ENCODE results near the gene LRMDA. TPM values are rescaled to one million over a fixed set of nuclear protein-coding genes. Genes with fewer than 3 reads are reported as not detected.

LRMDA gene
- total and polyA plus RNA-seq, 2 of the 8 experiments (the other 6 are each of a cell fraction or from before 2014, with no cell fraction given): 0.86 to 2.8 TPM

GRCh38 chr10:76161301-76161582 lies 729.8 kb downstream of the LRMDA start:
- POLR2A ChIA-PET (ENCODE audit: partially characterized antibody): no interaction called here
- Histone ChIP-seq H3K4me3 (ENCODE audit: extremely low read depth in 1 of 4, insufficient read depth in 2 of 4, low read depth in 3 of 4, low read length in 4 of 4) (no peak overlapping the region), H2BK15ac (ENCODE audit: low read length) (no peak overlapping the region), H3K14ac (ENCODE audit: insufficient read length) (no peak overlapping the region), H2AK5ac (ENCODE audit: low read depth, low read length) (no peak overlapping the region), H3K79me1 (ENCODE audit: low read depth, low read length) (no peaks in the 10 kb centered on the region), H3K18ac (ENCODE audit: extremely low read depth, low read length) (no peak overlapping the region), H4K5ac (ENCODE audit: insufficient read length, low read depth, low read length) (no peak overlapping the region), H3K79me2 (ENCODE audit: control insufficient read depth in 1 of 2, insufficient read depth in 2 of 2, low read length in 2 of 2) (no peaks in the 10 kb centered on the region), H2BK12ac (ENCODE audit: low read depth, low read length) (no peak overlapping the region), H3K23ac (ENCODE audit: insufficient read length) (no peak overlapping the region), H3K4ac (replicated peaks; ENCODE audit: insufficient read length, low read depth, low read length) (no peak overlapping the region), H2BK5ac (ENCODE audit: low read depth, low read length) (no peak overlapping the region), H4K91ac (replicated peaks; ENCODE audit: insufficient read length, low read length) (no peak overlapping the region), H3K9ac (replicated peaks in 1 of 4; ENCODE audit: extremely low read depth in 1 of 4, low read depth in 3 of 4, low read length in 3 of 4) (no peak overlapping the region), H2BK20ac (ENCODE audit: low read length) (no peak overlapping the region), H4K8ac (ENCODE audit: extremely low read depth, insufficient read depth, low read length) (no peak overlapping the region), H2BK120ac (replicated peaks; ENCODE audit: low read depth, low read length) (no peak overlapping the region), H3K27me3 (replicated peaks in 1 of 4; ENCODE audit: control insufficient read depth in 3 of 4, extremely low read depth in 1 of 4, insufficient read depth in 3 of 4, low read length in 3 of 4) (no peaks in the 10 kb centered on the region), H2AFZ (ENCODE audit: low read length) (no peak overlapping the region), H4K20me1 (replicated peaks in 1 of 2; ENCODE audit: control insufficient read depth in 1 of 2, insufficient read depth in 2 of 2, low read length in 2 of 2) (no peaks in the 10 kb centered on the region), H3K4me2 (ENCODE audit: insufficient read depth in 1 of 2, low read depth in 2 of 2, low read length in 2 of 2) (no peak overlapping the region), H3K56ac (replicated peaks; ENCODE audit: insufficient read length, low read depth, low read length) (no peak overlapping the region), H3K9me3 (ENCODE audit: insufficient read depth in 2 of 2, low read depth in 1 of 2, low read length in 1 of 2) (no peaks in the 10 kb centered on the region), H3K36me3 (ENCODE audit: control insufficient read depth in 2 of 4, insufficient read depth in 4 of 4, low read length in 3 of 4) (no peaks in the 10 kb centered on the region; a peak in 1 of 8 replicates), H3K23me2 (ENCODE audit: low read depth, low read length) (no peaks in the 10 kb centered on the region), H3K4me1 (replicated peaks in 1 of 4; ENCODE audit: control insufficient read depth in 3 of 4, insufficient read depth in 4 of 4, low read length in 3 of 4) (no peaks in the 10 kb centered on the region), H3K27ac (ENCODE audit: low read depth, low read length) (no peak overlapping the region)
- no peak for DNase-seq (ENCODE audit: low read depth in 1 of 2, low spot score in 2 of 2)
- WGBS, 2 experiments (ENCODE audit: extremely low coverage in 1 of 2, insufficient coverage in 1 of 2, insufficient read length in 1 of 2, insufficient replicate concordance in 2 of 2, low coverage in 1 of 2, low lambda C conversion rate in 2 of 2, missing lambda C conversion rate in 1 of 2): 98% methylated on average over 7 of the region's 7 CpGs; no CpG with 5 or more reads in 1 of the 2 experiments
- CTCF ChIA-PET (ENCODE audit: partially characterized antibody): interaction anchor here (0.6 kb wide), 1 partner anchor 268 kb away, joined by 3 read pairs; no protein-coding TSS in a partner anchor
- no peak for FAIRE-seq
- no peak for TF ChIP-seq EZH2 (IDR thresholded peaks at IDR 0.05; ENCODE audit: low read depth, low read length, severe bottlenecking)
- TF ChIP-seq SP4 (IDR thresholded peaks at IDR 0.05; ENCODE audit: low read length): no peak
- no peak for TF ChIP-seq CTCF (IDR thresholded peaks at IDR 0.05; ENCODE audit: control extremely low read depth in 1 of 3, insufficient read depth in 1 of 3, low read depth in 1 of 3, low read length in 3 of 3)
- no peak for TF ChIP-seq SUZ12 (IDR thresholded peaks at IDR 0.05; ENCODE audit: low read length)
- no peak for TF ChIP-seq NANOG (IDR thresholded peaks at IDR 0.05; ENCODE audit: insufficient read depth, low read depth, low read length, poor library complexity, severe bottlenecking)
- TF ChIP-seq ASH2L (IDR thresholded peaks at IDR 0.05; ENCODE audit: low read length): no peak
- TF ChIP-seq PHF8 (conservative IDR thresholded peaks at IDR 0.05; ENCODE audit: low read depth, low read length): no peak
- no peak for TF ChIP-seq RAD21 (IDR thresholded peaks at IDR 0.05 in 1 of 2, conservative IDR thresholded peaks at IDR 0.05 in 1 of 2; ENCODE audit: low read depth in 2 of 2, low read length in 2 of 2)
- TF ChIP-seq RXRA (IDR thresholded peaks at IDR 0.05; ENCODE audit: insufficient read depth, low read depth, low read length): no peak
- TF ChIP-seq MAX (IDR thresholded peaks at IDR 0.05): no peak
- TF ChIP-seq BACH1 (IDR thresholded peaks at IDR 0.05; ENCODE audit: low read length): no peak
- no peak for TF ChIP-seq POLR2AphosphoS5 (IDR thresholded peaks at IDR 0.05; ENCODE audit: low read depth, low read length)
